ENCODE results near the gene DLL1. TPM values are rescaled to one million over a fixed set of nuclear protein-coding genes. Genes with fewer than 3 reads are reported as not detected.
A peak's percentile ranks its signal among the peaks of the same experiment; 100 is the strongest.

Gene DLL1
- total RNA-seq, 1 donor from 2014 or later = 12.9 TPM

DNA sequence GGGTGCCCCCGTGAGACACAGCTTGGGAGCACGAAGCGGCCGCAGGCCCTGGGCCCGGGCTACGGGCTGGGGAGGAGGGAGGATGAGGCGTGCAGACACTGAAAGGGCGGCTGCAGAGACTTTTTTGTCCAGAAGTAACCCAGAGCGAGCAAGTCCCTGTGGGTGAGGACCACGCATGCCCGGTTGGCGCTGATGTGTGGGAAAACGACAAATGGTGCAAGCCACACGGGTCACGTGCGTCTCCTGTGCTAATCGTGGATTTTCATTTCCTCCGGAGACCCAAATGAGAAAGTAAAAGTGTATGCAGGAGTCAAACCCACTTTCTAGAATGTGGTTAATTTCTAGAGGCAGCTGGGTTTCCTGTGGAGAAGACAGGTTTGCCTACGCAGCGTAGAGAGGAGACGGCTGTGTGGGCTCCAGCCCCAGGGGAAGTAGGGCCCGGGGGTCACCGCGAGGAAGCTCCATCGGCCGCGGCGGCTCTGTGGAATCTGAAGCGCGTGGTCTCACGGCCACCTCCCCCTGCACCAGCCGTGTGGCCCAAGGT is 19.0 kb downstream of the DLL1 start:
- peak overlapping the region; percentile 41 for H3K4me3 ChIP-seq
- peak; percentile 84 for DNase-seq
- no peaks in the 10 kb centered on the region for H3K9me3 ChIP-seq
- peaks cover 5% of the 10 kb centered on the region for H3K27me3 ChIP-seq (ENCODE audit: low read depth)
- intact Hi-C loops (cut with DNase I) = no loop called here
- H3K27ac ChIP-seq = peak overlapping the region; percentile 41
- TF ChIP-seq, protein P1, sequence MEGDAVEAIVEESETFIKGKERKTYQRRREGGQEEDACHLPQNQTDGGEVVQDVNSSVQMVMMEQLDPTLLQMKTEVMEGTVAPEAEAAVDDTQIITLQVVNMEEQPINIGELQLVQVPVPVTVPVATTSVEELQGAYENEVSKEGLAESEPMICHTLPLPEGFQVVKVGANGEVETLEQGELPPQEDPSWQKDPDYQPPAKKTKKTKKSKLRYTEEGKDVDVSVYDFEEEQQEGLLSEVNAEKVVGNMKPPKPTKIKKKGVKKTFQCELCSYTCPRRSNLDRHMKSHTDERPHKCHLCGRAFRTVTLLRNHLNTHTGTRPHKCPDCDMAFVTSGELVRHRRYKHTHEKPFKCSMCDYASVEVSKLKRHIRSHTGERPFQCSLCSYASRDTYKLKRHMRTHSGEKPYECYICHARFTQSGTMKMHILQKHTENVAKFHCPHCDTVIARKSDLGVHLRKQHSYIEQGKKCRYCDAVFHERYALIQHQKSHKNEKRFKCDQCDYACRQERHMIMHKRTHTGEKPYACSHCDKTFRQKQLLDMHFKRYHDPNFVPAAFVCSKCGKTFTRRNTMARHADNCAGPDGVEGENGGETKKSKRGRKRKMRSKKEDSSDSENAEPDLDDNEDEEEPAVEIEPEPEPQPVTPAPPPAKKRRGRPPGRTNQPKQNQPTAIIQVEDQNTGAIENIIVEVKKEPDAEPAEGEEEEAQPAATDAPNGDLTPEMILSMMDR (IDR thresholded peaks at IDR 0.05) = no peak
- peak; percentile 64 to 65 for ATAC-seq
- H3K36me3 ChIP-seq = no peaks in the 10 kb centered on the region
- peaks cover 15% of the 10 kb centered on the region for H3K4me1 ChIP-seq

DNA sequence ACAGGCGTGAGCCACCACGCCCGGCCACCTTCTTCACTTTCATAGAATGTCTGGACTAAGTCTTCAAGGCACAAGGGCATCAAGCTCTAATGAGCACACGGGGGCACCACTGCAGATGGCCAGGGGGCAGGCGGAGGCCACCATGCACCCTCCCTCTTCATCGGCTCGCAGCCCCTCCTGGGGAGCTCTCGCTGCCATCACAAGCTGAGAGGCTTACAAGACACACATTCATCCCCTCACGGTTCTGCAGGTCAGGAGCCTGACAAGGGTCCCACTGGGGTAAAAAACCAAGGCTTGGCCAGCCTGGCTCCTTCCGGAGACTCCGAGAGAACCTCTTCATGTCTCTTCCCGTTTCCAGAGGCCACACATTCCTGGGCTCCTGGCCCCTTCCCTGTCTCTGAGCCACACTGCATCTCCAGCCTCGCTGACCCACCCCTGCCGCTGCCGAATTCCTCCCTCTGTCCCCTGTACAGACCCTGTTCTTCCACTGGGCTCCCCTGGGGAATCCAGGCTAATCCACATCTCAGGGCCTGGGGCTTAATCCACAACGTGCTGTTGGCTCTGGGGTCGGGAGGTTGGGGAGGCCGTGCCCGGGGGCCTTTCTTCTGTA is 19.8 kb downstream of the DLL1 start:
- Histone ChIP-seq H3K9me3 (no peaks in the 10 kb centered on the region), H3K4me1 (peaks cover 18% of the 10 kb centered on the region), H3K4me3 (no peak overlapping the region), H3K27me3 (ENCODE audit: low read depth) (peaks cover 5% of the 10 kb centered on the region), H3K36me3 (no peaks in the 10 kb centered on the region), H3K27ac (no peak overlapping the region)
- ATAC-seq = no peak
- intact Hi-C loops (cut with DNase I) = no loop called here
- TF ChIP-seq, protein P1 (IDR thresholded peaks at IDR 0.05) = no peak
- DNase-seq = peak; percentile 40

DNA sequence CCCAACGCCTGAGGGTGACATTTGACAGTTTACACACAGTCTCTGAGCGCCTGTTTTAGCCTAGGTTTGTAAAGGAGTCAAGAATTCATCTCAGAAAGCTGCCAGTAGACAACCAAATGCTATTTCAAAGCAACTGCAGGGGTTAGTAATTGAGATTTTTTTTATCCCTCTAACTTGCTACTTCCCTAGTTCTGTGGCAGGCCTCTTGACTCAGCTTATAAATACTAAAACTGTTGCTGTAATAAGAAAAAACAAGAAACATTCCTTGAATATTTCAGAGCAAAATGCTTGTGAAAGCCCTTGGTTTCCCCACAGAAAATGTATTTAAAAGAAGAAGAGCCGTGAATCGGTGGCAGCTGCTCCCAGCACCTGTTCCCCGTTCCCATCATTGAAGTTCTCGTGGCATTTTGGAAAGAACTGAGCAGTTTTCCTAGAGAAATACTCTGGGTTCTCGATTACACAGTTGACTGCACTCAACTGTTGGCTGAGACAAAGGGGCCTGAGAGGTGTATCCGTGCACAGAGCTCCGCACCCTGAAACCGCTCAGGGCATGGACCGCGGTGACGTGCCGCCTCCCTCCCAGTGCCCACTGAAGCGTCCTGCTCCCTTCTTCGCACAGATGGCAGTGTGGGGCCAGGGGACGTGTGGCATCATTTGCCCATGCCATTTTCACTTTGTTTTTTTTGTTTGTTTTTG is 20.9 kb downstream of the DLL1 start:
- H3K36me3 ChIP-seq = no peaks in the 10 kb centered on the region
- no peak for ATAC-seq
- TF ChIP-seq, protein P1 (IDR thresholded peaks at IDR 0.05) = no peak
- no peak overlapping the region for H3K27ac ChIP-seq
- peaks cover 24% of the 10 kb centered on the region for H3K4me1 ChIP-seq
- peak; percentile 40 for DNase-seq
- H3K4me3 ChIP-seq = no peak overlapping the region
- no peaks in the 10 kb centered on the region for H3K9me3 ChIP-seq
- intact Hi-C loops (cut with DNase I) = no loop called here
- H3K27me3 ChIP-seq (ENCODE audit: low read depth) = peaks cover 5% of the 10 kb centered on the region

DNA sequence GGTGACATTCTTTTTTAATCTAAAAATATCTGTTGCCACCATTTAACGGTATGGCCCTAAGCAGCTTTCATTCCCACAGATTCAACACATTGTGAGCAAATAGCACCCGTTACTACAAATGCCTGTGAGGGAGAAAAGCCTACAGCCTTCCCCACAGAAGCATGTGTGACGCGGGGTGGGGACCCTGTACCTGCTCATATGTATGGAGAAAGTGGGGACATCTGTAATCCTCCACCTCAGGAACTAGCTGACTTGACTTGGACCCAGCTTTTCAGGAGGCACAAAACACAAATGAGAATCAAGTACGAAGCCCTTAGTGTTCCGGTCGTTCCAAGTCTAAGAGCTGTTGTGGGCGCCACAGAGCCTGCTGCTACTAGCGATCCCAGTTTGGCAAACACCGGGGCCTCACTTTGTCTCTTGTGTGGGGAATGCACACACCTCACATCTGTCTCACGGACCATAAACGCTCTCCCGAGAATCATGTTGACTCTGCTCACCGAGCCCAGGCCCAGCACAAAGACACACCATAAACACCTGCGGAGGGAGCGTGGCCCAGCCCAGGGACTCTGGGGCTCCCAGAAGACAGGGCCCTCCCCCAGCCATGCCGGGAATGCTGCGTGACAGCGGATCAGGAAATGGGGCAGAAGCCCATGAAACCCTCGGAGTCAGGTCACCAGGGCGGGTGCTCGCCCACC is 21.6 kb downstream of the DLL1 start:
- no peaks in the 10 kb centered on the region for H3K9me3 ChIP-seq
- ATAC-seq (peak in 1 of 2 donors; percentile 4), DNase-seq (peak; percentile 50)
- peaks cover 24% of the 10 kb centered on the region for H3K4me1 ChIP-seq
- TF ChIP-seq, protein P1 (IDR thresholded peaks at IDR 0.05) = no peak
- no peak overlapping the region for H3K27ac ChIP-seq
- H3K36me3 ChIP-seq = no peaks in the 10 kb centered on the region
- H3K27me3 ChIP-seq (ENCODE audit: low read depth) = no peaks in the 10 kb centered on the region
- intact Hi-C loops (cut with DNase I) = no loop called here
- H3K4me3 ChIP-seq = no peak overlapping the region

DNA sequence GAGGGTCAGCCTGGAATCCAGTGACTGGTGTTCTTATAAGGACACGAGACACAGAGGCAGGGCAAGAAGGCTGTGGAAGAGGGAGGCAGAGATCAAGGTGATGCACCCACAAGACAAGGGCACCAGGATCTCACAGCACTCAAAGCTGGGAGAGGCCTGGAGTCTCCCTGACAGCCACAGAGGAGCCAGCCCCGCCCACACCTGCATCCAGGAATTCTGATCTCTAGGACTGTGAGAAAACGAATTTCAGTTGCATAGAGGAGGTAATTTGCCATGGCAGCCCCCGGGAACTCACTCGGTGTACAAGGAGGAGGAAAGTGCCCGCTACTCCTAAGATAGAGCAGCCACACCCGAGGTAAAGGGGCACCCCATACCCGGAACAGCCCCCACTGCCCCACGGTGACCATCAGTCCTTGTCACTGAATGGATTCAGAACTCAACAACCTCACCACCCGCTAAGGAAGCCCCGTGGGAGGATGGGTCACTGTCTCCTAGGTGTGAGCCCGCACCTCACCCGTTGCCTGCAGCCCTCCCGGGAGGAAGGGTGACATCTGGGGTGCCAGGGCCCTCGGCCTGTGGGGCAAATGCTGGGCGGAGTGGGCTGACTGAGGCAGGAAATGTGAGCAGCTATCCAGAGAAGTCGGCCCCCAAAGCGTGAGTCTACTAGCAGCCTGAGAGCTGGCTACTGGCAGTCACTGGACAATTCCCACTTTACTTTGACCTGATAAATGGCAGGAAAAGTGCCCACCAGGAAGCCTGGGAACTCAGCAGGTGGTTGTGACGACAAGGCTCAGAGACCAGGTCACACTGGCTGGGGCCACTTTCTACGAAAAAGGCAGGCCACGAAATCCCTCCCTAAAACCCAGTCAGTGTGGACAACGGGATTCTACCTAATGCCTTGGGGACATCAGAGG is 22.4 kb downstream of the DLL1 start:
- Histone ChIP-seq H3K36me3 (no peaks in the 10 kb centered on the region), H3K4me3 (no peak overlapping the region), H3K4me1 (peaks cover 24% of the 10 kb centered on the region), H3K9me3 (no peaks in the 10 kb centered on the region), H3K27ac (no peak overlapping the region), H3K27me3 (ENCODE audit: low read depth) (no peaks in the 10 kb centered on the region)
- TF ChIP-seq, protein P1 (IDR thresholded peaks at IDR 0.05) = no peak
- intact Hi-C loops (cut with DNase I) = no loop called here
- DNase-seq (peak; percentile 34), ATAC-seq (no peak)

All from lower lobe of right lung (tissue), 2 donors.